Right hindlimb (tissue), 1 donor: ENCODE measurements around the gene UGT1A4.
"Not testable (repeated sequence)": the region's sequence is repeated elsewhere in the genome, so short reads cannot be mapped to it uniquely, and the experiment has no call there.

Experiments
- DNase-seq: peaks from one replicate; pipeline ENCODE4 v3.0.0-alpha.2; 2018

UGT1A4 gene

GRCh38 chr2:233751212-233752009 lies 32.9 kb downstream of the UGT1A4 start:
- DNase-seq = not testable (repeated sequence)

- no peak for DNase-seq
Observed at GRCh38 chr2:233754872-233755611, 36.5 kb downstream of the UGT1A4 start.

- DNase-seq = no peak
Observed at GRCh38 chr2:233756429-233757081, 38.0 kb downstream of the UGT1A4 start.

- no peak for DNase-seq
Observed at GRCh38 chr2:233758141-233758540, 39.6 kb downstream of the UGT1A4 start.

- no peak for DNase-seq
Observed at GRCh38 chr2:233758849-233759248, 40.3 kb downstream of the UGT1A4 start.

GRCh38 chr2:233760043-233760442 lies 41.5 kb downstream of the UGT1A4 start, which contains the start of gene UGT1A1:
Gene UGT1A1, plus strand, starts transcription at chr2:233760270. Its CDS starts 18 bp downstream, at chr2:233760288.
- DNase-seq = no peak

GRCh38 chr2:233761040-233761769 lies 42.7 kb downstream of the UGT1A4 start:
- no peak for DNase-seq

GRCh38 chr2:233764264-233764663 lies 45.7 kb downstream of the UGT1A4 start:
- DNase-seq = no peak

GRCh38 chr2:233764761-233765160 lies 46.2 kb downstream of the UGT1A4 start:
- no peak for DNase-seq

GRCh38 chr2:233766416-233766815 lies 47.9 kb downstream of the UGT1A4 start:
- DNase-seq = no peak

- DNase-seq = no peak
Observed at GRCh38 chr2:233768076-233768475, 49.5 kb downstream of the UGT1A4 start.

- DNase-seq = no peak
Observed at GRCh38 chr2:233769260-233769659, 50.7 kb downstream of the UGT1A4 start.

GRCh38 chr2:233772153-233772552 lies 53.6 kb downstream of the UGT1A4 start:
- no peak for DNase-seq

- no peak for DNase-seq
Observed at GRCh38 chr2:233772583-233772982, 54.0 kb downstream of the UGT1A4 start.

- DNase-seq = no peak
Observed at GRCh38 chr2:233773854-233774253, 55.3 kb downstream of the UGT1A4 start.

- DNase-seq = no peak
Observed at GRCh38 chr2:233775414-233775813, 56.9 kb downstream of the UGT1A4 start.

- DNase-seq = no peak
Observed at GRCh38 chr2:233778030-233778429, 59.5 kb downstream of the UGT1A4 start, which contains the start of gene MROH2A. Gene MROH2A, plus strand, starts transcription at chr2:233778330. Its CDS starts 1,029 bp downstream, at chr2:233779359.

GRCh38 chr2:233779722-233780121 lies 61.2 kb downstream of the UGT1A4 start:
- no peak for DNase-seq

GRCh38 chr2:233780771-233781170 lies 62.2 kb downstream of the UGT1A4 start:
- no peak for DNase-seq

GRCh38 chr2:233789554-233789953 lies 71.0 kb downstream of the UGT1A4 start:
- no peak for DNase-seq

- DNase-seq = no peak
Observed at GRCh38 chr2:233791151-233791882, 72.8 kb downstream of the UGT1A4 start.

- no peak for DNase-seq
Observed at GRCh38 chr2:233791883-233792329, 73.4 kb downstream of the UGT1A4 start.
